MM.1S (cell line): ENCODE results near the gene TMEM62.

Experiments used
- DNase-seq: peaks from one replicate; pipeline ENCODE4 v3.0.0-alpha.2; 2015
- H2AFZ ChIP-seq: fragments of 300-600 bp; sonication (generic); 2 replicates; pipeline ENCODE4 v1.6.0; 2016; ENCODE audit warnings: antibody characterized with exemption, low read length
- H3F3A ChIP-seq: fragments of 300-600 bp; sonication (generic); 2 replicates; pipeline ENCODE4 v1.6.1; 2016; ENCODE audit warnings: mild to moderate bottlenecking, antibody characterized with exemption, low read length, moderate library complexity, mixed read lengths; ENCODE audit not compliant: insufficient read depth
- H3K27ac ChIP-seq: fragments of 300-600 bp; sonication (generic); 2 replicates; pipeline ENCODE4 v1.5.1; 2016; ENCODE audit warnings: mild to moderate bottlenecking, low read length
- H3K27me3 ChIP-seq: fragments of 300-600 bp; sonication (generic); replicated peaks from 2 replicates; pipeline ENCODE4 v1.6.0; 2016; ENCODE audit warnings: low read length; ENCODE audit not compliant: insufficient read depth
- H3K36me3 ChIP-seq: fragments of 300-600 bp; sonication (generic); replicated peaks from 2 replicates; pipeline ENCODE4 v1.6.1; 2016; ENCODE audit warnings: mild to moderate bottlenecking, low read length, mixed read lengths; ENCODE audit not compliant: insufficient read depth
- H3K4me1 ChIP-seq: fragments of 300-600 bp; sonication (generic); 2 replicates; pipeline ENCODE4 v1.6.1; 2016; ENCODE audit warnings: low read length, mixed read lengths
- H3K4me2 ChIP-seq: fragments of 300-600 bp; sonication (generic); 2 replicates; pipeline ENCODE4 v1.6.0; 2016; ENCODE audit warnings: low read depth, low read length
- H3K4me3 ChIP-seq: fragments of 300-600 bp; sonication (generic); 2 replicates; pipeline ENCODE4 v1.5.1; 2016; ENCODE audit warnings: low read length, mixed read lengths
- H3K79me2 ChIP-seq: fragments of 300-600 bp; sonication (generic); 2 replicates; pipeline ENCODE4 v1.6.1; 2016; ENCODE audit warnings: mixed run types, low read length, mixed read lengths
- H3K9ac ChIP-seq: fragments of 300-600 bp; sonication (generic); 2 replicates; pipeline ENCODE4 v1.6.1; 2016; ENCODE audit warnings: low read length, mixed read lengths
- H3K9me2 ChIP-seq: fragments of 300-600 bp; sonication (generic); replicated peaks from 2 replicates; pipeline ENCODE4 v1.6.1; 2016; ENCODE audit warnings: mild to moderate bottlenecking, low read length, mixed read lengths; ENCODE audit not compliant: insufficient read depth
- H3K9me3 ChIP-seq: fragments of 300-600 bp; sonication (generic); replicated peaks from 2 replicates; pipeline ENCODE4 v1.6.1; 2016; ENCODE audit warnings: mild to moderate bottlenecking, low read length, mixed read lengths; ENCODE audit not compliant: insufficient read depth
- H4K20me1 ChIP-seq: fragments of 300-600 bp; sonication (generic); 2 replicates; pipeline ENCODE4 v1.6.1; 2016; ENCODE audit warnings: mild to moderate bottlenecking, low read length, moderate library complexity, mixed read lengths; ENCODE audit not compliant: insufficient read depth
- CTCF ChIP-seq: fragments of 300-600 bp; sonication (generic); IDR thresholded peaks from 2 replicates; pipeline ENCODE4 v1.5.1; 2016; ENCODE audit warnings: antibody characterized with exemption, low read length, mixed read lengths
- EZH2 ChIP-seq: fragments of 300-600 bp; sonication (generic); optimal IDR thresholded peaks from 2 replicates; pipeline ENCODE3; 2017; ENCODE audit warnings: low read depth, mild to moderate bottlenecking, antibody characterized with exemption, low read length, mixed read lengths
- EZH2phosphoT487 ChIP-seq: fragments of 300-600 bp; sonication (generic); IDR thresholded peaks from 2 replicates; pipeline ENCODE4 v1.6.1; 2018; ENCODE audit warnings: antibody characterized with exemption, low read length

The TMEM62 gene

GRCh38 chr15:43210172-43210745 lies 76.9 kb downstream of the TMEM62 start:
- no peaks in the 10 kb centered on the region for H3K4me1 ChIP-seq
- TF ChIP-seq EZH2phosphoT487 = no peak
- TF ChIP-seq EZH2 = no peak
- H3K4me2 ChIP-seq = no peak overlapping the region
- H4K20me1 ChIP-seq = no peaks in the 10 kb centered on the region
- no peak overlapping the region for H3K27ac ChIP-seq
- H3K9me3 ChIP-seq = no peaks in the 10 kb centered on the region
- H3K9ac ChIP-seq = no peak overlapping the region
- no peak overlapping the region for H2AFZ ChIP-seq
- H3K4me3 ChIP-seq = no peak overlapping the region
- no peaks in the 10 kb centered on the region for H3K36me3 ChIP-seq
- no peaks in the 10 kb centered on the region for H3K9me2 ChIP-seq
- no peaks in the 10 kb centered on the region for H3K27me3 ChIP-seq
- H3F3A ChIP-seq = no peaks in the 10 kb centered on the region
- H3K79me2 ChIP-seq = no peaks in the 10 kb centered on the region
- DNase-seq = no peak

- H3K9ac ChIP-seq = no peak overlapping the region
- no peak overlapping the region for H2AFZ ChIP-seq
- no peaks in the 10 kb centered on the region for H3F3A ChIP-seq
- no peak overlapping the region for H3K4me2 ChIP-seq
- no peaks in the 10 kb centered on the region for H4K20me1 ChIP-seq
- H3K36me3 ChIP-seq = no peaks in the 10 kb centered on the region
- H3K9me2 ChIP-seq = no peaks in the 10 kb centered on the region
- no peaks in the 10 kb centered on the region for H3K27me3 ChIP-seq
- DNase-seq = no peak
- no peaks in the 10 kb centered on the region for H3K4me1 ChIP-seq
- no peak overlapping the region for H3K27ac ChIP-seq
- H3K79me2 ChIP-seq = no peaks in the 10 kb centered on the region
- H3K4me3 ChIP-seq = no peak overlapping the region
- no peaks in the 10 kb centered on the region for H3K9me3 ChIP-seq
- no peak for TF ChIP-seq EZH2
- no peak for TF ChIP-seq CTCF
- TF ChIP-seq EZH2phosphoT487 = no peak
Measured at GRCh38 chr15:43210807-43211206, 77.4 kb downstream of the TMEM62 start.

GRCh38 chr15:43211224-43211735 lies 77.9 kb downstream of the TMEM62 start:
- Histone ChIP-seq H3K27ac (no peak overlapping the region), H3K27me3 (no peaks in the 10 kb centered on the region), H3F3A (no peaks in the 10 kb centered on the region), H3K9me2 (no peaks in the 10 kb centered on the region), H3K4me3 (no peak overlapping the region), H3K36me3 (no peaks in the 10 kb centered on the region), H3K79me2 (no peaks in the 10 kb centered on the region), H3K9ac (no peak overlapping the region), H3K4me1 (no peaks in the 10 kb centered on the region), H3K9me3 (no peaks in the 10 kb centered on the region), H2AFZ (no peak overlapping the region), H3K4me2 (no peak overlapping the region), H4K20me1 (no peaks in the 10 kb centered on the region)
- no peak for DNase-seq
- TF ChIP-seq EZH2phosphoT487 (no peak), CTCF (no peak)

GRCh38 chr15:43212299-43212698 lies 78.9 kb downstream of the TMEM62 start:
- no peaks in the 10 kb centered on the region for H3F3A ChIP-seq

More at GRCh38 chr15:43212299-43212698, 78.9 kb downstream of the TMEM62 start:
- H3K79me2 ChIP-seq = no peaks in the 10 kb centered on the region
- H3K9ac ChIP-seq = no peak overlapping the region
- H3K4me2 ChIP-seq = no peak overlapping the region
- DNase-seq = no peak
- TF ChIP-seq CTCF (no peak), EZH2phosphoT487 (no peak)
- no peaks in the 10 kb centered on the region for H3K4me1 ChIP-seq
- no peaks in the 10 kb centered on the region for H4K20me1 ChIP-seq
- H3K27ac ChIP-seq = no peak overlapping the region
- no peak overlapping the region for H2AFZ ChIP-seq
- no peak overlapping the region for H3K4me3 ChIP-seq
- no peaks in the 10 kb centered on the region for H3K9me2 ChIP-seq
- no peaks in the 10 kb centered on the region for H3K9me3 ChIP-seq
- no peaks in the 10 kb centered on the region for H3K36me3 ChIP-seq
- H3K27me3 ChIP-seq = no peaks in the 10 kb centered on the region
